ENCODE measurements around the gene FLT3.

DNA sequence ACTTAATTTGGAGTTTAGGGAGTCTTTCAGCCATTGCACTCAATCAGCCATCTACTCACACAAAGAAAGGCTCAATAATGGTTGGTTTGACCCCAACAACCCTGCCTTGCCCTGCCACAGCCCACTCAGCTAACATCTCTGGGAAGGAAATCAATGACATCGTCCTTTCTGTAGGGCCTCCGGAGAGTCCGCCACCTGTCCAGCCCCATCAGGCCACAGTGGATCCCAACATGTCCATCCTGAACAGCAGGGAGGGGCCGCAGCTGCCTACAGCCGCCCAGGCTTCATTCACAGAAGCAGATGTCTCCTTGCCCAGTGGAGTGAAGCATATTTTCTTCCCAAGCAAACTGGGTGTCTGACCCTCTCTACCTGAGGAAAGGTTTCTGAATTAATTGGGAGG is 127.1 kb downstream of the FLT3 start:
- TF ChIP-seq, protein P1, sequence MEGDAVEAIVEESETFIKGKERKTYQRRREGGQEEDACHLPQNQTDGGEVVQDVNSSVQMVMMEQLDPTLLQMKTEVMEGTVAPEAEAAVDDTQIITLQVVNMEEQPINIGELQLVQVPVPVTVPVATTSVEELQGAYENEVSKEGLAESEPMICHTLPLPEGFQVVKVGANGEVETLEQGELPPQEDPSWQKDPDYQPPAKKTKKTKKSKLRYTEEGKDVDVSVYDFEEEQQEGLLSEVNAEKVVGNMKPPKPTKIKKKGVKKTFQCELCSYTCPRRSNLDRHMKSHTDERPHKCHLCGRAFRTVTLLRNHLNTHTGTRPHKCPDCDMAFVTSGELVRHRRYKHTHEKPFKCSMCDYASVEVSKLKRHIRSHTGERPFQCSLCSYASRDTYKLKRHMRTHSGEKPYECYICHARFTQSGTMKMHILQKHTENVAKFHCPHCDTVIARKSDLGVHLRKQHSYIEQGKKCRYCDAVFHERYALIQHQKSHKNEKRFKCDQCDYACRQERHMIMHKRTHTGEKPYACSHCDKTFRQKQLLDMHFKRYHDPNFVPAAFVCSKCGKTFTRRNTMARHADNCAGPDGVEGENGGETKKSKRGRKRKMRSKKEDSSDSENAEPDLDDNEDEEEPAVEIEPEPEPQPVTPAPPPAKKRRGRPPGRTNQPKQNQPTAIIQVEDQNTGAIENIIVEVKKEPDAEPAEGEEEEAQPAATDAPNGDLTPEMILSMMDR (IDR thresholded peaks at IDR 0.05) = no peak
- TF ChIP-seq POLR2A (IDR thresholded peaks at IDR 0.05) = no peak
